Activated CD8-positive, alpha-beta memory T cell treated with anti-CD3 and anti-CD28 coated beads for 1 hour (primary cell): ENCODE results near the gene ATP5F1D.

Source experiments
- DNase-seq, 2 donors: peaks; one replicate each; pipeline ENCODE4 v3.0.0-alpha.2; 2020; ENCODE audit warnings: low read depth in 1 of 2; ENCODE audit errors: extremely low read depth in 1 of 2

Gene ATP5F1D

GRCh38 chr19:1290196-1290702 lies 48.7 kb downstream of the ATP5F1D start:
- no peak for DNase-seq

GRCh38 chr19:1290703-1291651 lies 49.4 kb downstream of the ATP5F1D start:
- DNase-seq: no peak

GRCh38 chr19:1291761-1292418 lies 50.3 kb downstream of the ATP5F1D start:
- DNase-seq: no peak

GRCh38 chr19:1292419-1293151 lies 51.0 kb downstream of the ATP5F1D start:
- no peak for DNase-seq

- no peak for DNase-seq
Observed at GRCh38 chr19:1293782-1294604, 52.4 kb downstream of the ATP5F1D start.
